Measurements from ENCODE around the gene ZSCAN10.

DNA sequence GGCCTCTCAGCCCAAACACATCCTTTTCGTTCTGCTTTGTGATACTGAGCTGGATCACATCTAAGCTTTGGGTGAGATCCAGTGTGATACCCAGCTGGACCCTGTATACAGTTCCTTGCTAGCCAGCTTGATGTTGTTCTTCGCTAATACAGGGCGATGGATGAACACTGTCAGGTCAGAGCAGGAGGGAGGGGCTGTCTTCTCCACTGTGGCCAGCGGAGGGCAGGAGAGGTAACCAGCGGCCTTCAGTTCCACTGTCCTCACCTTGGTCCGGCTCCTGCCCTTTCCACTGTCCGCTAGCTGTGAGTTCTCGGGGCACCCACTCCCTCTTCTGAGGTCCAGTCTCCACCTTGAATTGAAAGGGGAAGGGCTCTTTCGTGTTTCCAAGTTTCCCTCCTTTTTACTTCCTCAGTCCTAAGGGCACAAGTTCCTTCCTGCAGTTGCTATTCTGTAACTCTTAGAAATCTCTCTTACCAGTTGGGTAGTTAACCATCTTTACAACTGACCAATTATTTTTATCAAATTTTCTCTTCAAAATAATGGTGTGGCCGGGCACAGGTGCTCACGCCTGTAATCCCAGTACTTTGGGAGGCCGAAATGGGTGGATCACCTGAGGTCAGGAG lies 32.8 kb upstream of the ZSCAN10 start:
- TF ChIP-seq CTCF (conservative IDR thresholded peaks at IDR 0.05 in 1 of 2, IDR thresholded peaks at IDR 0.05 in 1 of 2; ENCODE audit: extremely low read depth in 1 of 2, insufficient read depth in 1 of 2, low read depth in 1 of 2, low read length in 2 of 2) = peak; percentile 55 to 74
- no peak for TF ChIP-seq EZH2 (IDR thresholded peaks at IDR 0.05; ENCODE audit: borderline replicate concordance, low read length)

All from mammary epithelial cell (primary cell).